ENCODE data around the gene HS2ST1. TPM values are rescaled to one million over a fixed set of nuclear protein-coding genes. Genes with fewer than 3 reads are reported as not detected.

The HS2ST1 gene
- total RNA-seq, 4 donors from 2014 or later, result 4.6 to 53.5 (median 15.5) TPM

DNA sequence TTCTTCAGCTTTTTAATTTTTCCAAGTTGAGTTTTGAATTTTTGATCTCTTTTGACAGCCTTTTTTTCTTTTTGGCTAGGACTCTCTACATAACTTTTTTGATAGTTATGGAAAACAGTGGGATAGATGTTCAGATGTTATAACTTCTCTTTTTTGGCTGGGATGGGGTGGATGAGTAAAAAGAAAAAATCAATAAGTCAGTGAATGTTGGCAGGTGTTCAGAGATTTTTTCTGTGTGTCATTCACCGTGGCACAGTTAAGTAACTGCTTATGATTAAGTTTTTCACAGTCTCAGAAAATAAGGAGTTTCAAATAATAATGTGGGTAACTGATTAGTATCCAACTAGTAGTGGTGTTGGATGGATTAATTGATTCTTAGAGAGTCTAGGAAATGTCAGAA is 24.0 kb downstream of the HS2ST1 start:
- no peaks in the 10 kb centered on the region for H3K9me3 ChIP-seq
- no peaks in the 10 kb centered on the region for H3K36me3 ChIP-seq
- H3K4me1 ChIP-seq, result no peaks in the 10 kb centered on the region
- no peak overlapping the region for H3K4me3 ChIP-seq
- TF ChIP-seq, protein P1, sequence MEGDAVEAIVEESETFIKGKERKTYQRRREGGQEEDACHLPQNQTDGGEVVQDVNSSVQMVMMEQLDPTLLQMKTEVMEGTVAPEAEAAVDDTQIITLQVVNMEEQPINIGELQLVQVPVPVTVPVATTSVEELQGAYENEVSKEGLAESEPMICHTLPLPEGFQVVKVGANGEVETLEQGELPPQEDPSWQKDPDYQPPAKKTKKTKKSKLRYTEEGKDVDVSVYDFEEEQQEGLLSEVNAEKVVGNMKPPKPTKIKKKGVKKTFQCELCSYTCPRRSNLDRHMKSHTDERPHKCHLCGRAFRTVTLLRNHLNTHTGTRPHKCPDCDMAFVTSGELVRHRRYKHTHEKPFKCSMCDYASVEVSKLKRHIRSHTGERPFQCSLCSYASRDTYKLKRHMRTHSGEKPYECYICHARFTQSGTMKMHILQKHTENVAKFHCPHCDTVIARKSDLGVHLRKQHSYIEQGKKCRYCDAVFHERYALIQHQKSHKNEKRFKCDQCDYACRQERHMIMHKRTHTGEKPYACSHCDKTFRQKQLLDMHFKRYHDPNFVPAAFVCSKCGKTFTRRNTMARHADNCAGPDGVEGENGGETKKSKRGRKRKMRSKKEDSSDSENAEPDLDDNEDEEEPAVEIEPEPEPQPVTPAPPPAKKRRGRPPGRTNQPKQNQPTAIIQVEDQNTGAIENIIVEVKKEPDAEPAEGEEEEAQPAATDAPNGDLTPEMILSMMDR (IDR thresholded peaks at IDR 0.05), result no peak
- TF ChIP-seq POLR2A (IDR thresholded peaks at IDR 0.05), result no peak
- no peaks in the 10 kb centered on the region for H3K27me3 ChIP-seq
- H3K27ac ChIP-seq, result no peak overlapping the region
- intact Hi-C loops (cut with DNase I; ENCODE audit: low total_unique reads), result no loop called here
- DNase-seq, result no peak

DNA sequence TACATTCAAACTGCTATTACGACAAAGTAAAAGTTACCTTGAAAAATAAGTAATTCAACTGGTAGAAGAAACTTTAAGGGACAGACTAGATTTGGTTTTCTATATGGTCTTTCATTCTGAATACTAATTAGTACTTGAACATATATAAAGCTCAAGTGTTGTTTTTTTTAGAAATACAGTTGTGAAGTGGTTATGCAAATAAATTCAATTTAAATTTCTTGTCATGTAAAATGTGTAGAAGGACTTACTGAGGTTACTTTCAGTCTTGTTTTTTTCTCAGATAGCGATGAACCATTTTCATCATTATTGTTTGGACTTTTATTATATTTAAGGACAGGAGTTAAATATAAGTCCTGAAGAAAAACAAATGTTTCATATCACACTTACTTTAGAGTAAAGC is 24.4 kb downstream of the HS2ST1 start:
- no peak for DNase-seq
- Histone ChIP-seq H3K27me3 (no peaks in the 10 kb centered on the region), H3K36me3 (no peaks in the 10 kb centered on the region), H3K27ac (no peak overlapping the region), H3K9me3 (no peaks in the 10 kb centered on the region), H3K4me3 (no peak overlapping the region), H3K4me1 (no peaks in the 10 kb centered on the region)
- TF ChIP-seq POLR2A (IDR thresholded peaks at IDR 0.05), result no peak
- intact Hi-C loops (cut with DNase I; ENCODE audit: low total_unique reads), result no loop called here

DNA sequence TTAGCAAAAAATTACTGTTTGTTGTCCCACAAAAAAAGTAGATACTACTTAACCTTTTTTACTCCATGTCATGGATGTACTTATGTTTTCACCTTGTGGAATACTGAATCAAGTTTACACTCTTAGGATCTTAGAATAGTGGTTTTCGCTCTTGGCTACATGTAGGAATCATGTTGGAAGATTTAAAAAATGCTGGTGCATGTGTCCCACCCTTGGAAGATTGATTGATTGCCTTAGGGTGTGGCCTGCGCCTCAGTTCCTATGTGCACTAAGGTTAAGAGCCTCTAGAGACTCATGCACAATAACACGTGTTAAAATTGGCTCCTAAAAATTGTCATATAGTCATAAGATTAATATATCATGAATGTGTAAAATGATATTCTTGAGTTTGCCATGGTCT is 25.0 kb downstream of the HS2ST1 start:
- no peaks in the 10 kb centered on the region for H3K9me3 ChIP-seq
- H3K36me3 ChIP-seq, result no peaks in the 10 kb centered on the region
- DNase-seq, result no peak
- H3K4me1 ChIP-seq, result no peaks in the 10 kb centered on the region
- H3K4me3 ChIP-seq, result no peak overlapping the region
- H3K27me3 ChIP-seq, result no peaks in the 10 kb centered on the region
- no peak overlapping the region for H3K27ac ChIP-seq
- TF ChIP-seq POLR2A (IDR thresholded peaks at IDR 0.05), result no peak
- TF ChIP-seq, protein P1 (IDR thresholded peaks at IDR 0.05), result no peak
- intact Hi-C loops (cut with DNase I; ENCODE audit: low total_unique reads), result no loop called here

DNA sequence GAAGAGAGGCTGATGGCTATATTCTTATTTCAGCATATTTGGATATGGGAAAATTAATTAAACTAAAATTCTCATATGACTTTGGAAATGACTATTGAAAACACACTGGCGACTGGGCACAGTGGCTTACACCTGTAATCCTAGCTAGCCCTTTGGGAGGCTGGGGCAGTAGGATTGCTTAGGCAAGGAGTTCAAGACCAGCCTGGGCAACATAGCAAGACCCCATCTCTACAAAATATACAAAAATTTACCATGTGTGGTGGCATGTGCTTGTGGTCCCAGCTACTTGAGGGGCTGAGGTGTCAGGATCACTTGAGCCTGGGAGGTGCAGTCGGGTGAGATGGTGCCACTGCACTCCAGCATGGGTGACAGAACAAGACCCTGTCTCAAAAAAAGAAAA is 26.2 kb downstream of the HS2ST1 start:
- Histone ChIP-seq H3K9me3 (no peaks in the 10 kb centered on the region), H3K27ac (no peak overlapping the region), H3K27me3 (no peaks in the 10 kb centered on the region), H3K4me3 (no peak overlapping the region), H3K4me1 (no peaks in the 10 kb centered on the region), H3K36me3 (no peaks in the 10 kb centered on the region)
- TF ChIP-seq POLR2A (IDR thresholded peaks at IDR 0.05), result no peak
- TF ChIP-seq, protein P1 (IDR thresholded peaks at IDR 0.05), result no peak
- DNase-seq, result no peak
- intact Hi-C loops (cut with DNase I; ENCODE audit: low total_unique reads), result no loop called here

DNA sequence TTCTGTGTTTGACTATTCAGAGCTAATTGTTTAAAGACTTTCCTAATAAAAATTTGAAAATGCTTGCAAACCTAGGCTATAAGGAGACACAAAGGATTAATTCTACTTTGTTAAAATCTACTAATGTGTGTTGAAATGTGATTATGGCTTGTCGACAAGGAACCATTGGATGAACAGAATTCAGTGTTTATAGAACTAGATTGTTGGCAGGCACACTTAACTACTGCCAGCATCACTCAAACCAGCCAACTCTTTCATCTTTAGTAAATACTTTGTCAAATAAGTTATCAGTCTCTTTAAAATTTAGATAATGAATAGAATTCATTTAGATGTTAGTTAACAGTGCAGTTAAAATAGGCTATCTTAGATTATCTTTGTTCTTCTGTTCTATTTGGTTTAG is 27.6 kb downstream of the HS2ST1 start:
- no peaks in the 10 kb centered on the region for H3K27me3 ChIP-seq
- no peak overlapping the region for H3K4me3 ChIP-seq
- H3K36me3 ChIP-seq, result no peaks in the 10 kb centered on the region
- no peak for DNase-seq
- no peaks in the 10 kb centered on the region for H3K4me1 ChIP-seq
- no peak for TF ChIP-seq POLR2A (IDR thresholded peaks at IDR 0.05)
- H3K9me3 ChIP-seq, result no peaks in the 10 kb centered on the region
- no peak overlapping the region for H3K27ac ChIP-seq
- intact Hi-C loops (cut with DNase I; ENCODE audit: low total_unique reads), result no loop called here

DNA sequence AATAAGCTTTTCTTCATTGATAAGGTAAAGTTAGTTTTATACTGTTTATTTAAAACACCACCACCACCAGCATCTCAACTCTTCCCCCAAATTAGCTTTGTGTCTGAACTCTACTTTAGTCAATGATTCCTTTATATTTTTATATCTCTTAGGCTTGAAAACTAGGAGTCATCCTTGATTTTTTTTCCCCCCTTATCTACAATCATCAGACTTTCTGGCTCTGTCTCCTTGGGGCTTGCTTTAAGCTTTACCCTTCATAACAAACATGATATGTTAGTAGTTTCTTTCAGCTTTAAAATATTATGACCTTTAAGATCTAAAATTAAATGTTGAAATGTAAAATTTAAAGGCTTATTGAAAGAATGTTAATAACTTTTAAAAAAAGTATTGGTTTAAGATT is 28.3 kb downstream of the HS2ST1 start:
- Histone ChIP-seq H3K4me1 (no peaks in the 10 kb centered on the region), H3K27me3 (no peaks in the 10 kb centered on the region), H3K9me3 (no peaks in the 10 kb centered on the region), H3K36me3 (no peaks in the 10 kb centered on the region), H3K4me3 (no peak overlapping the region), H3K27ac (no peak overlapping the region)
- intact Hi-C loops (cut with DNase I; ENCODE audit: low total_unique reads), result no loop called here
- DNase-seq, result no peak
- TF ChIP-seq POLR2A (IDR thresholded peaks at IDR 0.05), result no peak
- TF ChIP-seq, protein P1 (IDR thresholded peaks at IDR 0.05), result no peak

Data from uterus (tissue), 4 donors.